Epithelial cell of proximal tubule (primary cell): ENCODE results near the gene ALDH3B2. TPM values are rescaled to one million over a fixed set of nuclear protein-coding genes. Genes with fewer than 3 reads are reported as not detected.
"Not testable (repeated sequence)": the region's sequence is repeated elsewhere in the genome, so short reads cannot be mapped to it uniquely, and the experiment has no call there.

Experiments
- DNase-seq: peaks from one replicate; pipeline ENCODE4 v3.0.0-alpha.2; 2011; ENCODE audit warnings: low read depth
- H3K4me3 ChIP-seq: 2 replicates; pipeline ENCODE4 v1.5.1; 2011; ENCODE audit warnings: low read depth, mild to moderate bottlenecking, low read length
- CTCF ChIP-seq: conservative IDR thresholded peaks from 2 replicates; pipeline ENCODE4 v1.5.1; 2012; ENCODE audit warnings: low read depth, mild to moderate bottlenecking, low read length
- total RNA-seq: library from RNA; depleted of rRNA; stranded (reverse); fragments of >200 nt; gene quantifications from 2 replicates; pipeline ENCODE4 v1.2.3, GENCODE V29; 2015

The ALDH3B2 gene
- total RNA-seq, 1 donor from 2014 or later = not detected

- H3K4me3 ChIP-seq = no peak overlapping the region
- no peak for DNase-seq
- no peak for TF ChIP-seq CTCF
Measured at GRCh38 chr11:67663532-67664212, 10.8 kb downstream of the ALDH3B2 start.

GRCh38 chr11:67662835-67663531 lies 11.4 kb downstream of the ALDH3B2 start:
- TF ChIP-seq CTCF = no peak
- no peak overlapping the region for H3K4me3 ChIP-seq
- DNase-seq = no peak

- DNase-seq = no peak
- H3K4me3 ChIP-seq = no peak overlapping the region
- TF ChIP-seq CTCF = no peak
Measured at GRCh38 chr11:67662142-67662834, 12.1 kb downstream of the ALDH3B2 start.

GRCh38 chr11:67660752-67661151 lies 13.7 kb downstream of the ALDH3B2 start:
- not testable (repeated sequence) for H3K4me3 ChIP-seq, DNase-seq

- H3K4me3 ChIP-seq, DNase-seq: not testable (repeated sequence)
Measured at GRCh38 chr11:67659651-67660165, 14.7 kb downstream of the ALDH3B2 start.

- DNase-seq = no peak
- no peak for TF ChIP-seq CTCF
- no peak overlapping the region for H3K4me3 ChIP-seq
Measured at GRCh38 chr11:67657300-67657699, 17.1 kb downstream of the ALDH3B2 start.

- no peak overlapping the region for H3K4me3 ChIP-seq
- DNase-seq = no peak
- no peak for TF ChIP-seq CTCF
Measured at GRCh38 chr11:67656278-67656922, 18.0 kb downstream of the ALDH3B2 start.
